ENCODE measurements around the gene RNF151.

Gene RNF151

GRCh38 chr16:1940273-1941161 lies 26.1 kb upstream of the RNF151 start:
- Histone ChIP-seq H3K4me3 (ENCODE audit: low read depth in 1 of 2, low read length in 2 of 2) (no peak overlapping the region), H3K36me3 (ENCODE audit: insufficient read depth, low read length) (peaks cover 23% of the 10 kb centered on the region), H3K4me1 (ENCODE audit: insufficient read depth, low read length) (peaks cover 14% of the 10 kb centered on the region), H3K27me3 (ENCODE audit: control insufficient read depth in 1 of 2, insufficient read depth in 2 of 2, low read length in 2 of 2) (no peaks in the 10 kb centered on the region), H3K9ac (ENCODE audit: low read length) (no peak overlapping the region), H3K9me3 (ENCODE audit: low read length) (no peaks in the 10 kb centered on the region), H3K27ac (ENCODE audit: low read depth, low read length) (no peak overlapping the region)

- peaks cover 23% of the 10 kb centered on the region for H3K36me3 ChIP-seq (ENCODE audit: insufficient read depth, low read length)
- H3K27me3 ChIP-seq (ENCODE audit: control insufficient read depth in 1 of 2, insufficient read depth in 2 of 2, low read length in 2 of 2) = no peaks in the 10 kb centered on the region
- peak overlapping the region in 1 of 2 donors; percentile 95 for H3K4me3 ChIP-seq (ENCODE audit: low read depth in 1 of 2, low read length in 2 of 2)
- no peak overlapping the region for H3K9ac ChIP-seq (ENCODE audit: low read length)
- H3K4me1 ChIP-seq (ENCODE audit: insufficient read depth, low read length) = peaks cover 14% of the 10 kb centered on the region
- peak overlapping the region; percentile 39 for H3K27ac ChIP-seq (ENCODE audit: low read depth, low read length)
- no peaks in the 10 kb centered on the region for H3K9me3 ChIP-seq (ENCODE audit: low read length)
Observed at GRCh38 chr16:1941162-1942046, 25.3 kb upstream of the RNF151 start.

GRCh38 chr16:1942047-1942809 lies 24.4 kb upstream of the RNF151 start:
- Histone ChIP-seq H3K4me1 (ENCODE audit: insufficient read depth, low read length) (peaks cover 14% of the 10 kb centered on the region), H3K4me3 (ENCODE audit: low read depth in 1 of 2, low read length in 2 of 2) (peak overlapping the region; percentile 78 to 95), H3K27me3 (ENCODE audit: control insufficient read depth in 1 of 2, insufficient read depth in 2 of 2, low read length in 2 of 2) (no peaks in the 10 kb centered on the region), H3K9ac (ENCODE audit: low read length) (peak overlapping the region; percentile 46), H3K9me3 (ENCODE audit: low read length) (no peaks in the 10 kb centered on the region), H3K27ac (ENCODE audit: low read depth, low read length) (peak overlapping the region; percentile 39), H3K36me3 (ENCODE audit: insufficient read depth, low read length) (peaks cover 23% of the 10 kb centered on the region)

- Histone ChIP-seq H3K9me3 (ENCODE audit: low read length) (no peaks in the 10 kb centered on the region), H3K36me3 (ENCODE audit: insufficient read depth, low read length) (peaks cover 20% of the 10 kb centered on the region), H3K9ac (ENCODE audit: low read length) (peak within 1 kb of the TSS; percentile 46), H3K27me3 (ENCODE audit: control insufficient read depth in 1 of 2, insufficient read depth in 2 of 2, low read length in 2 of 2) (no peaks in the 10 kb centered on the region), H3K4me3 (ENCODE audit: low read depth in 1 of 2, low read length in 2 of 2) (peak within 1 kb of the TSS; percentile 78 to 95), H3K27ac (ENCODE audit: low read depth, low read length) (peak within 1 kb of the TSS; percentile 73), H3K4me1 (ENCODE audit: insufficient read depth, low read length) (peaks cover 14% of the 10 kb centered on the region)
Observed at GRCh38 chr16:1942810-1943726, 23.6 kb upstream of the RNF151 start, which contains the start of gene MSRB1. MSRB1 (minus strand) TSS chr16:1943199; CDS start chr16:1943156, 43 bp downstream.

GRCh38 chr16:1944612-1945199 lies 21.9 kb upstream of the RNF151 start:
- no peaks in the 10 kb centered on the region for H3K9me3 ChIP-seq (ENCODE audit: low read length)
- no peaks in the 10 kb centered on the region for H3K27me3 ChIP-seq (ENCODE audit: control insufficient read depth in 1 of 2, insufficient read depth in 2 of 2, low read length in 2 of 2)
- peaks cover 14% of the 10 kb centered on the region for H3K4me1 ChIP-seq (ENCODE audit: insufficient read depth, low read length)
- no peak overlapping the region for H3K9ac ChIP-seq (ENCODE audit: low read length)
- H3K4me3 ChIP-seq (ENCODE audit: low read depth in 1 of 2, low read length in 2 of 2) = no peak overlapping the region
- no peak overlapping the region for H3K27ac ChIP-seq (ENCODE audit: low read depth, low read length)
- H3K36me3 ChIP-seq (ENCODE audit: insufficient read depth, low read length) = peaks cover 6% of the 10 kb centered on the region

GRCh38 chr16:1945559-1946391 lies 20.9 kb upstream of the RNF151 start:
- Histone ChIP-seq H3K9ac (ENCODE audit: low read length) (no peak overlapping the region), H3K36me3 (ENCODE audit: insufficient read depth, low read length) (peaks cover 3% of the 10 kb centered on the region), H3K4me1 (ENCODE audit: insufficient read depth, low read length) (peaks cover 14% of the 10 kb centered on the region), H3K27me3 (ENCODE audit: control insufficient read depth in 1 of 2, insufficient read depth in 2 of 2, low read length in 2 of 2) (no peaks in the 10 kb centered on the region), H3K9me3 (ENCODE audit: low read length) (no peaks in the 10 kb centered on the region), H3K4me3 (ENCODE audit: low read depth in 1 of 2, low read length in 2 of 2) (no peak overlapping the region), H3K27ac (ENCODE audit: low read depth, low read length) (no peak overlapping the region)

GRCh38 chr16:1946495-1947368 lies 19.9 kb upstream of the RNF151 start:
- H3K4me3 ChIP-seq (ENCODE audit: low read depth in 1 of 2, low read length in 2 of 2) = no peak overlapping the region
- peaks cover 9% of the 10 kb centered on the region for H3K4me1 ChIP-seq (ENCODE audit: insufficient read depth, low read length)
- H3K36me3 ChIP-seq (ENCODE audit: insufficient read depth, low read length) = no peaks in the 10 kb centered on the region
- H3K27ac ChIP-seq (ENCODE audit: low read depth, low read length) = no peak overlapping the region
- H3K27me3 ChIP-seq (ENCODE audit: control insufficient read depth in 1 of 2, insufficient read depth in 2 of 2, low read length in 2 of 2) = no peaks in the 10 kb centered on the region
- no peak overlapping the region for H3K9ac ChIP-seq (ENCODE audit: low read length)
- H3K9me3 ChIP-seq (ENCODE audit: low read length) = no peaks in the 10 kb centered on the region

- Histone ChIP-seq H3K9me3 (ENCODE audit: low read length) (no peaks in the 10 kb centered on the region), H3K4me1 (ENCODE audit: insufficient read depth, low read length) (peaks cover 3% of the 10 kb centered on the region), H3K27me3 (ENCODE audit: control insufficient read depth in 1 of 2, insufficient read depth in 2 of 2, low read length in 2 of 2) (no peaks in the 10 kb centered on the region), H3K9ac (ENCODE audit: low read length) (no peak overlapping the region), H3K36me3 (ENCODE audit: insufficient read depth, low read length) (no peaks in the 10 kb centered on the region), H3K4me3 (ENCODE audit: low read depth in 1 of 2, low read length in 2 of 2) (no peak overlapping the region), H3K27ac (ENCODE audit: low read depth, low read length) (no peak overlapping the region)
Observed at GRCh38 chr16:1947369-1947670, 19.3 kb upstream of the RNF151 start.

GRCh38 chr16:1949507-1949906 lies 17.1 kb upstream of the RNF151 start:
- Histone ChIP-seq H3K36me3 (ENCODE audit: insufficient read depth, low read length) (no peaks in the 10 kb centered on the region), H3K27ac (ENCODE audit: low read depth, low read length) (no peak overlapping the region), H3K4me3 (ENCODE audit: low read depth in 1 of 2, low read length in 2 of 2) (no peak overlapping the region), H3K9ac (ENCODE audit: low read length) (no peak overlapping the region), H3K9me3 (ENCODE audit: low read length) (no peaks in the 10 kb centered on the region), H3K4me1 (ENCODE audit: insufficient read depth, low read length) (no peaks in the 10 kb centered on the region), H3K27me3 (ENCODE audit: control insufficient read depth in 1 of 2, insufficient read depth in 2 of 2, low read length in 2 of 2) (no peaks in the 10 kb centered on the region)

All from muscle layer of colon (tissue), 2 donors.